ENCODE data around the gene C12orf57. TPM values are rescaled to one million over a fixed set of nuclear protein-coding genes. Genes with fewer than 3 reads are reported as not detected.

Gene C12orf57
- total and polyA plus RNA-seq, 9 of the 15 experiments (the other 6 are each of a cell fraction or from before 2014, with no cell fraction given): 26.7 to 191 (median 107) TPM

GRCh38 chr12:6961695-6962284 is 18.0 kb downstream of the C12orf57 start (continued):
- TF ChIP-seq ZFP36 (IDR thresholded peaks at IDR 0.05; ENCODE audit: low read depth, low read length, partially characterized antibody): peak; percentile 38
- TF ChIP-seq SLC30A9 (CRISPR knock-in tag; IDR thresholded peaks at IDR 0.05): no peak
- no peak for TF ChIP-seq PTTG1 (tag; IDR thresholded peaks at IDR 0.05; ENCODE audit: low read depth)
- no peak for TF ChIP-seq HDAC6 (IDR thresholded peaks at IDR 0.05; ENCODE audit: low read depth, low read length)
- TF ChIP-seq ZNF668 (CRISPR knock-in tag; IDR thresholded peaks at IDR 0.05): no peak
- TF ChIP-seq ZNF395 (CRISPR knock-in tag; IDR thresholded peaks at IDR 0.05): no peak; the same call in 1 of the 2 replicates
- TF ChIP-seq CEBPB (tag; IDR thresholded peaks at IDR 0.05): no peak
- no peak for TF ChIP-seq MCM5 (IDR thresholded peaks at IDR 0.05; ENCODE audit: low read depth)
- peak; percentile 78 for TF ChIP-seq NCOA1 (IDR thresholded peaks at IDR 0.05; ENCODE audit: low read depth)
- no peak for TF ChIP-seq RBM34 (IDR thresholded peaks at IDR 0.05; ENCODE audit: borderline replicate concordance, insufficient read depth, low read length)
- TF ChIP-seq L3MBTL2 (IDR thresholded peaks at IDR 0.05): peak; percentile 28; the same call in 1 of the 2 replicates
- TF ChIP-seq CBFB (CRISPR knock-in tag; IDR thresholded peaks at IDR 0.05): no peak
- TF ChIP-seq NFXL1 (CRISPR knock-in tag; IDR thresholded peaks at IDR 0.05): no peak
- no peak for TF ChIP-seq ZNF609 (CRISPR knock-in tag; IDR thresholded peaks at IDR 0.05; ENCODE audit: borderline replicate concordance)
- no peak for TF ChIP-seq ESRRB (CRISPR knock-in tag; IDR thresholded peaks at IDR 0.05; ENCODE audit: borderline replicate concordance)
- TF ChIP-seq FOXK1 (CRISPR knock-in tag; IDR thresholded peaks at IDR 0.05; ENCODE audit: borderline replicate concordance): no peak
- TF ChIP-seq PHF21A (IDR thresholded peaks at IDR 0.05; ENCODE audit: borderline replicate concordance, low read depth): no peak
- no peak for TF ChIP-seq ZMIZ1 (IDR thresholded peaks at IDR 0.05; ENCODE audit: low read depth in 2 of 2, low read length in 2 of 2)
- TF ChIP-seq TCF3 (CRISPR knock-in tag; IDR thresholded peaks at IDR 0.05): no peak; the same call in 1 of the 2 replicates
